GM23248 (cell line): ENCODE results near the gene SSU72.

Experiments used
- EZH2 ChIP-seq: fragments of 200-600 bp; sonication (generic); IDR thresholded peaks from 2 replicates; pipeline ENCODE4 v1.6.1; 2018; ENCODE audit warnings: antibody characterized with exemption, mild to moderate bottlenecking; ENCODE audit not compliant: insufficient read depth, poor library complexity, severe bottlenecking
- EZH2phosphoT487 ChIP-seq: fragments of 200-600 bp; sonication (generic); IDR thresholded peaks from 2 replicates; pipeline ENCODE4 v1.6.1; 2018; ENCODE audit warnings: antibody characterized with exemption, moderate library complexity, mild to moderate bottlenecking, low read depth; ENCODE audit not compliant: insufficient read depth

DNA sequence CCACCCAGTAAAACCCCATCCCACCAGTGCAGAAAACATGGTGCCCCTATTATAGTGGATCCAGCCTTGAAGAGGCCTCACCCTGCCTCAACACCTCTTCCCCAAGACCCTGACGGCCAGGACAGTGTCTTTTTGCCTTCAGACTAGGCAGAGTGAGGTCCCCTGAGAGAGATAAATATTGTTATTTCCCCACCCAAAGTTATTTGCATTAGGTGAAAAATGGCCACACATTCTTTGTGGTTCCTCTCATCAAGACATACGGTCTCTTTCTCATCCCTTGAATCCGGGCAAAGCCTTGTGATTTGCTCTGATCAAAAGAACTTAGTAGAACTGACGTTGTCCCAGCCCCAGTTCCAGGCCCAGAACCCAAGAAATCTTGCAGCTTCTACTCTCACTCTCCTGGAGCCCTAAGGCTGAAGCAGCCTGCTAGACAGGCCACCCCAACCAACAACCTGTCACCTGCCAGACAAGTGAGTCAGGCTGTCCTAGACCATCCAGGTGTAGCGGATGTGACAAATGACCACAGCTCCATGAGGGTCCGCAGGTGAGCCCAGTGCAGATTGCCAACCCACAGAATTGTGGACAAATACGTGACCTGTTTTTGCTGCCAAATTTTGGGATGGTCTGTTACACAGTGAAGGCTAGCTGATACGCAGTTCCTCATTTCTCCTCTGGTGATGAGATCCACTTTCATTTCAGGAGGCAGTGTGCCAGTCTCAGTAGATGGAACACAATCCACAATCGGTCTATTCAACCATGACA, 8.1 kb upstream of the SSU72 start:
- TF ChIP-seq EZH2phosphoT487 (no peak), EZH2 (no peak)
